HepG2 (cell line): ENCODE measurements around the gene CPLANE2. TPM values are rescaled to one million over a fixed set of nuclear protein-coding genes. Genes with fewer than 3 reads are reported as not detected.

Source experiments
- ARNTL ChIP-seq: sonication (generic); formaldehyde crosslinking; IDR thresholded peaks from 2 replicates; pipeline ENCODE4 v1.4.0; 2020; ENCODE audit warnings: mild to moderate bottlenecking, missing genetic modification reagents
- BRF2 ChIP-seq: sonication (generic); formaldehyde crosslinking; IDR thresholded peaks from 2 replicates; pipeline ENCODE4 v1.8.1; 2022; ENCODE audit warnings: mild to moderate bottlenecking, missing genetic modification reagents
- CENPBD1 ChIP-seq: sonication (generic); formaldehyde crosslinking; IDR thresholded peaks from 2 replicates; pipeline ENCODE4 v1.8.0; 2022; ENCODE audit warnings: missing genetic modification reagents, low read depth, mild to moderate bottlenecking, borderline replicate concordance
- ELF1 ChIP-seq: sonication (generic); formaldehyde crosslinking; IDR thresholded peaks from 2 replicates; pipeline ENCODE4 v1.4.0; 2020; ENCODE audit warnings: missing genetic modification reagents
- GLMP ChIP-seq: sonication (generic); formaldehyde crosslinking; IDR thresholded peaks from 2 replicates; pipeline ENCODE4 v1.9.0; 2021; ENCODE audit warnings: missing genetic modification reagents, mild to moderate bottlenecking, borderline replicate concordance
- HDAC1 ChIP-seq: sonication (generic); formaldehyde crosslinking; IDR thresholded peaks from 2 replicates; pipeline ENCODE4 v1.5.1; 2020; ENCODE audit warnings: mild to moderate bottlenecking, missing genetic modification reagents
- HNF4G ChIP-seq, 2 experiments: sonication (generic) in 1 of 2; formaldehyde crosslinking in 1 of 2; IDR thresholded peaks; 2 replicates each; pipeline versions ENCODE4 v1.4.0 to v1.6.1; 2011 to 2020; ENCODE audit warnings: borderline replicate concordance in 2 of 2, low read depth in 2 of 2, mild to moderate bottlenecking in 2 of 2, low read length in 1 of 2, missing genetic modification reagents in 1 of 2, moderate library complexity in 1 of 2
- NFE2L1 ChIP-seq: sonication (generic); formaldehyde crosslinking; IDR thresholded peaks from 2 replicates; pipeline ENCODE4 v1.4.0; 2020; ENCODE audit warnings: missing genetic modification reagents, mild to moderate bottlenecking, borderline replicate concordance
- RORA ChIP-seq: sonication (generic); formaldehyde crosslinking; IDR thresholded peaks from 2 replicates; pipeline ENCODE4 v1.5.0; 2020; ENCODE audit warnings: mild to moderate bottlenecking, missing genetic modification reagents, moderate library complexity
- SRY ChIP-seq: sonication (generic); formaldehyde crosslinking; IDR thresholded peaks from 2 replicates; pipeline ENCODE4 v1.8.0; 2022; ENCODE audit warnings: mild to moderate bottlenecking, missing genetic modification reagents
- ZBTB21 ChIP-seq: sonication (generic); formaldehyde crosslinking; IDR thresholded peaks from 2 replicates; pipeline ENCODE4 v1.4.0; 2020; ENCODE audit warnings: missing genetic modification reagents
- ZBTB7A ChIP-seq: sonication (generic); formaldehyde crosslinking; IDR thresholded peaks from 2 replicates; pipeline ENCODE4 v1.8.0; 2022; ENCODE audit warnings: mild to moderate bottlenecking, missing genetic modification reagents
- ZKSCAN5 ChIP-seq: sonication (generic); formaldehyde crosslinking; IDR thresholded peaks from 2 replicates; pipeline ENCODE4 v1.5.1; 2020; ENCODE audit warnings: mild to moderate bottlenecking, missing genetic modification reagents
- ZMAT3 ChIP-seq: sonication (generic); formaldehyde crosslinking; conservative IDR thresholded peaks from 2 replicates; pipeline ENCODE4 v1.7.0; 2021; ENCODE audit warnings: missing genetic modification reagents
- ZMAT5 ChIP-seq: sonication (generic); formaldehyde crosslinking; IDR thresholded peaks from 2 replicates; pipeline ENCODE4 v1.5.0; 2020; ENCODE audit warnings: mild to moderate bottlenecking, low read depth, missing genetic modification reagents, borderline replicate concordance
- ZNF232 ChIP-seq: sonication (generic); formaldehyde crosslinking; IDR thresholded peaks from 2 replicates; pipeline ENCODE4 v1.4.0; 2020; ENCODE audit warnings: missing genetic modification reagents, borderline replicate concordance
- ZNF263 ChIP-seq: sonication (generic); formaldehyde crosslinking; IDR thresholded peaks from 2 replicates; pipeline ENCODE4 v1.4.0; 2020; ENCODE audit warnings: missing genetic modification reagents
- ZNF282 ChIP-seq: fragments of 450-650 bp; IDR thresholded peaks from 2 replicates; pipeline ENCODE4 v1.6.1; 2018; ENCODE audit not compliant: partially characterized antibody
- ZNF367 ChIP-seq: sonication (generic); formaldehyde crosslinking; IDR thresholded peaks from 2 replicates; pipeline ENCODE4 v1.4.0; 2020; ENCODE audit warnings: missing genetic modification reagents, borderline replicate concordance
- ZNF496 ChIP-seq: sonication (generic); formaldehyde crosslinking; IDR thresholded peaks from 2 replicates; pipeline ENCODE4 v1.8.1; 2023; ENCODE audit warnings: mild to moderate bottlenecking, moderate library complexity, missing genetic modification reagents; ENCODE audit not compliant: insufficient replicate concordance
- ZNF550 ChIP-seq: sonication (generic); formaldehyde crosslinking; IDR thresholded peaks from 2 replicates; pipeline ENCODE4 v1.4.0; 2020; ENCODE audit warnings: mild to moderate bottlenecking, missing genetic modification reagents, borderline replicate concordance
- ZNF710 ChIP-seq: sonication (generic); formaldehyde crosslinking; IDR thresholded peaks from 2 replicates; pipeline ENCODE4 v1.5.0; 2020; ENCODE audit warnings: mild to moderate bottlenecking, missing genetic modification reagents, borderline replicate concordance
- ZNF713 ChIP-seq: sonication (generic); formaldehyde crosslinking; IDR thresholded peaks from 2 replicates; pipeline ENCODE4 v1.4.0; 2020; ENCODE audit warnings: mild to moderate bottlenecking, missing genetic modification reagents
- ZNF724P ChIP-seq: sonication (generic); formaldehyde crosslinking; IDR thresholded peaks from 2 replicates; pipeline ENCODE4 v1.8.0; 2022; ENCODE audit warnings: missing genetic modification reagents, borderline replicate concordance
- ZNF878 ChIP-seq: sonication (generic); formaldehyde crosslinking; IDR thresholded peaks from 2 replicates; pipeline ENCODE4 v1.8.1; 2023; ENCODE audit warnings: mild to moderate bottlenecking, missing genetic modification reagents, moderate library complexity
- polyA plus RNA-seq, 8 experiments: library from polyadenylated mRNA; depleted of rRNA in 3 of 8; stranded (reverse) in 7 of 8; unstranded in 1 of 8; fragments of >200 nt; fragmentation: Illumina TruSeq in 4 of 8; extraction: Trizol in 4 of 8; gene quantifications; 2 replicates each; pipeline versions ENCODE4 v1.2.1 to v1.2.3, GENCODE V29; 2011 to 2016; ENCODE audit warnings: low read depth in 4 of 8, missing spikeins in 1 of 8, mixed read lengths in 1 of 8; ENCODE audit not compliant: insufficient read depth in 1 of 8
- total RNA-seq, 5 experiments: library from RNA; depleted of rRNA; stranded (reverse); fragments of >200 nt; fragmentation: Illumina TruSeq; extraction: Trizol; gene quantifications; 2 replicates each; pipeline ENCODE4 v1.2.3, GENCODE V29; 2016; ENCODE audit warnings: low read depth in 1 of 5

Gene CPLANE2
- total and polyA plus RNA-seq, 2 of the 13 experiments (the other 11 are each of a cell fraction or from before 2014, with no cell fraction given), result 0.29 to 1.6 TPM

GRCh38 chr1:16236511-16237342 is at the start of gene CPLANE2 (continued):
- TF ChIP-seq SRY (CRISPR knock-in tag) (no peak), CENPBD1 (CRISPR knock-in tag) (no peak), ZNF724P (no peak), RORA (CRISPR knock-in tag) (no peak), ZNF282 (no peak), ELF1 (CRISPR knock-in tag) (peak; percentile 65), ZBTB21 (no peak), ARNTL (CRISPR knock-in tag) (no peak), ZMAT3 (CRISPR knock-in tag) (no peak), NFE2L1 (CRISPR knock-in tag) (peak; percentile 78; the same call in 1 of the 2 replicates), ZKSCAN5 (CRISPR knock-in tag) (no peak), ZNF878 (CRISPR knock-in tag) (no peak), ZBTB7A (no peak), ZMAT5 (CRISPR knock-in tag) (no peak), ZNF263 (CRISPR knock-in tag) (0 out of 2 replicates have a peak, but pooled peaks have one; percentile 49), GLMP (CRISPR knock-in tag) (no peak), ZNF713 (no peak), ZNF496 (CRISPR knock-in tag) (no peak), HDAC1 (no peak; the same call in 1 of the 2 replicates), ZNF232 (CRISPR knock-in tag) (no peak), ZNF550 (CRISPR knock-in tag) (0 out of 2 replicates have a peak, but pooled peaks have one; percentile 54), ZNF710 (no peak), BRF2 (CRISPR knock-in tag) (no peak), ZNF367 (CRISPR knock-in tag) (no peak), HNF4G (IDR thresholded peaks at IDR 0.05; ENCODE audit: borderline replicate concordance, low read depth, low read length) (no peak), HNF4G (CRISPR knock-in tag; IDR thresholded peaks at IDR 0.05; ENCODE audit: borderline replicate concordance, low read depth) (no peak)
